Adrenal gland (tissue), 5 donors: Measurements from ENCODE around the gene TSPAN32.

Experiments used
- POLR2A ChIP-seq, 2 donors: fragments of 450-650 bp; IDR thresholded peaks; one replicate each; pipeline ENCODE4 v1.6.1; 2017; ENCODE audit warnings: antibody characterized with exemption in 2 of 2, mild to moderate bottlenecking in 2 of 2, moderate library complexity in 1 of 2
- TF ChIP-seq, protein P1 (sequence below), 6 experiments: fragments of 450-650 bp in 4 of 6; fragments of 200-600 bp in 2 of 6; sonication (generic) in 1 of 6; IDR thresholded peaks; 1 replicate in 5 of 6; 2 replicates in 1 of 6; pipeline versions ENCODE4 v1.5.1 to v1.8.0; 2016 to 2021; ENCODE audit warnings: antibody characterized with exemption in 6 of 6, mild to moderate bottlenecking in 2 of 6, moderate library complexity in 1 of 6
- donor health status: DM: no; HTN: no; CAD: no.

DNA sequence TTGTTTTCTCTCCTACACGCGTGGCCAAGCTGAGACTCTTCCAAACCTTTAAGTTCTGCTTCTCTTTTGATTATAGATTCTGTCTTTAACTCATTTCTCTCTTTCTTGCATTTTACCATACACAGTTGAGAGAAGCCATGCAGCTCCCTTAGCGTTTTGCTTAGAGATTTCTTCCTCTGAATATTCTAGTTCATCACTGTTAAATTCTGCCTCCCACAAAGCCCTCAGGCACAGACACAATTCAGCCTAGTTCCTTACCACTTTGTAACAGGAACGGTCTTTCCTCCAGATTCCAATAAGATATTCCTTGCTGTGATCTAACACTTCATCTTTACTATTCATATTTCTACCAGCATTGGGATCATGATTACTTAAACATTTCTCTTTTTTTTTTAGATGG is 50.6 kb downstream of the TSPAN32 start:
- TF ChIP-seq, protein P1, sequence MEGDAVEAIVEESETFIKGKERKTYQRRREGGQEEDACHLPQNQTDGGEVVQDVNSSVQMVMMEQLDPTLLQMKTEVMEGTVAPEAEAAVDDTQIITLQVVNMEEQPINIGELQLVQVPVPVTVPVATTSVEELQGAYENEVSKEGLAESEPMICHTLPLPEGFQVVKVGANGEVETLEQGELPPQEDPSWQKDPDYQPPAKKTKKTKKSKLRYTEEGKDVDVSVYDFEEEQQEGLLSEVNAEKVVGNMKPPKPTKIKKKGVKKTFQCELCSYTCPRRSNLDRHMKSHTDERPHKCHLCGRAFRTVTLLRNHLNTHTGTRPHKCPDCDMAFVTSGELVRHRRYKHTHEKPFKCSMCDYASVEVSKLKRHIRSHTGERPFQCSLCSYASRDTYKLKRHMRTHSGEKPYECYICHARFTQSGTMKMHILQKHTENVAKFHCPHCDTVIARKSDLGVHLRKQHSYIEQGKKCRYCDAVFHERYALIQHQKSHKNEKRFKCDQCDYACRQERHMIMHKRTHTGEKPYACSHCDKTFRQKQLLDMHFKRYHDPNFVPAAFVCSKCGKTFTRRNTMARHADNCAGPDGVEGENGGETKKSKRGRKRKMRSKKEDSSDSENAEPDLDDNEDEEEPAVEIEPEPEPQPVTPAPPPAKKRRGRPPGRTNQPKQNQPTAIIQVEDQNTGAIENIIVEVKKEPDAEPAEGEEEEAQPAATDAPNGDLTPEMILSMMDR (IDR thresholded peaks at IDR 0.05) = no peak
- TF ChIP-seq POLR2A (IDR thresholded peaks at IDR 0.05) = no peak
